ENCODE results near the gene WDR91. TPM values are rescaled to one million over a fixed set of nuclear protein-coding genes. Genes with fewer than 3 reads are reported as not detected.

Gene WDR91
- polyA plus RNA-seq, 1 experiment = 6.3 TPM

GRCh38 chr7:135159359-135160085 is 51.8 kb downstream of the WDR91 start:
- Histone ChIP-seq H3K9me3 (ENCODE audit: control insufficient read depth, insufficient read depth, low read length) (peaks cover 10% of the 10 kb centered on the region), H3K27me3 (ENCODE audit: control insufficient read depth, insufficient read depth, low read length) (peaks cover 2% of the 10 kb centered on the region), H3K27ac (ENCODE audit: low read depth, low read length) (no peak overlapping the region), H3K4me3 (ENCODE audit: low read depth, low read length) (no peak overlapping the region)
- no peak for DNase-seq (ENCODE audit: low read depth, low spot score)
- CTCF ChIA-PET = interaction anchor here (1.6 kb wide), 1 partner anchor 13 kb away, joined by 5 read pairs; the partner anchor contains the start of gene TMEM140
- POLR2A ChIA-PET = interaction anchor here (1.0 to 2.0 kb wide), 3 partner anchors 10 to 52 kb away, joined by 3 to 12 read pairs (median 7); partner anchors contain the start of genes CYREN and WDR91
- no peak for TF ChIP-seq CTCF (IDR thresholded peaks at IDR 0.05; ENCODE audit: low read depth, low read length)

- CTCF ChIA-PET = interaction anchor here (0.5 kb wide), 1 partner anchor 14 kb away, joined by 4 read pairs; no protein-coding TSS in a partner anchor
These were observed 52.5 kb downstream of the WDR91 start for GRCh38 chr7:135158874-135159273.

GRCh38 chr7:135158141-135158655 is 53.1 kb downstream of the WDR91 start:
- Histone ChIP-seq H3K4me3 (ENCODE audit: low read depth, low read length) (no peak overlapping the region), H3K9me3 (ENCODE audit: control insufficient read depth, insufficient read depth, low read length) (peaks cover 10% of the 10 kb centered on the region), H3K27ac (ENCODE audit: low read depth, low read length) (no peak overlapping the region), H3K27me3 (ENCODE audit: control insufficient read depth, insufficient read depth, low read length) (peaks cover 2% of the 10 kb centered on the region)
- POLR2A ChIA-PET = no interaction called here
- DNase-seq (ENCODE audit: low read depth, low spot score) = no peak
- CTCF ChIA-PET = no interaction called here
- no peak for TF ChIP-seq CTCF (IDR thresholded peaks at IDR 0.05; ENCODE audit: low read depth, low read length)

More at GRCh38 chr7:135158874-135159273, 52.5 kb downstream of the WDR91 start:
- no peak for DNase-seq (ENCODE audit: low read depth, low spot score)
- no peak overlapping the region for H3K27ac ChIP-seq (ENCODE audit: low read depth, low read length)
- peaks cover 2% of the 10 kb centered on the region for H3K27me3 ChIP-seq (ENCODE audit: control insufficient read depth, insufficient read depth, low read length)
- POLR2A ChIA-PET = no interaction called here
- no peak overlapping the region for H3K4me3 ChIP-seq (ENCODE audit: low read depth, low read length)
- no peak for TF ChIP-seq CTCF (IDR thresholded peaks at IDR 0.05; ENCODE audit: low read depth, low read length)
- peaks cover 10% of the 10 kb centered on the region for H3K9me3 ChIP-seq (ENCODE audit: control insufficient read depth, insufficient read depth, low read length)

GRCh38 chr7:135156290-135156689 is 55.0 kb downstream of the WDR91 start:
- ChIA-PET POLR2A (no interaction called here), CTCF (no interaction called here)
- TF ChIP-seq CTCF (IDR thresholded peaks at IDR 0.05; ENCODE audit: low read depth, low read length) = no peak
- no peak overlapping the region for H3K27ac ChIP-seq (ENCODE audit: low read depth, low read length)
- peaks cover 7% of the 10 kb centered on the region; the same call in 1 of the 2 replicates for H3K9me3 ChIP-seq (ENCODE audit: control insufficient read depth, insufficient read depth, low read length)
- peaks cover 2% of the 10 kb centered on the region for H3K27me3 ChIP-seq (ENCODE audit: control insufficient read depth, insufficient read depth, low read length)
- DNase-seq (ENCODE audit: low read depth, low spot score) = no peak
- no peak overlapping the region for H3K4me3 ChIP-seq (ENCODE audit: low read depth, low read length)

GRCh38 chr7:135154734-135155133 is 56.6 kb downstream of the WDR91 start:
- TF ChIP-seq CTCF (IDR thresholded peaks at IDR 0.05; ENCODE audit: low read depth, low read length) = no peak
- Histone ChIP-seq H3K9me3 (ENCODE audit: control insufficient read depth, insufficient read depth, low read length) (peaks cover 7% of the 10 kb centered on the region; the same call in 1 of the 2 replicates), H3K27ac (ENCODE audit: low read depth, low read length) (no peak overlapping the region), H3K4me3 (ENCODE audit: low read depth, low read length) (no peak overlapping the region), H3K27me3 (ENCODE audit: control insufficient read depth, insufficient read depth, low read length) (peaks cover 2% of the 10 kb centered on the region)
- CTCF ChIA-PET = no interaction called here
- DNase-seq (ENCODE audit: low read depth, low spot score) = no peak
- POLR2A ChIA-PET = no interaction called here
